Liver (tissue), 9 donors: Measurements from ENCODE around the gene LBP. TPM values are rescaled to one million over a fixed set of nuclear protein-coding genes. Genes with fewer than 3 reads are reported as not detected.

ENCODE experiments used
- DNase-seq: peaks from one replicate; pipeline ENCODE4 v3.0.0-alpha.2; 2017; ENCODE audit warnings: low spot score
- H3K27ac ChIP-seq, 2 donors: one replicate each; pipeline ENCODE4 v1.7.0; 2013; ENCODE audit warnings: inconsistent platforms in 2 of 2, low read length in 2 of 2, control low read depth in 1 of 2, low read depth in 1 of 2, mild to moderate bottlenecking in 1 of 2
- H3K27me3 ChIP-seq, 4 donors: one replicate each; pipeline versions ENCODE4 v1.6.1 to v1.7.0; 2013; ENCODE audit warnings: low read length in 3 of 4, inconsistent platforms in 1 of 4, mild to moderate bottlenecking in 1 of 4, moderate library complexity in 1 of 4; ENCODE audit not compliant: control insufficient read depth in 4 of 4, insufficient read depth in 4 of 4
- H3K36me3 ChIP-seq, 4 donors: one replicate each; pipeline versions ENCODE4 v1.6.1 to v1.7.0; 2013; ENCODE audit warnings: low read length in 3 of 4, mild to moderate bottlenecking in 3 of 4, low read depth in 1 of 4, moderate library complexity in 1 of 4; ENCODE audit not compliant: control insufficient read depth in 4 of 4, insufficient read depth in 3 of 4
- H3K4me1 ChIP-seq, 4 donors: one replicate each; pipeline versions ENCODE4 v1.6.1 to v1.7.0; 2013; ENCODE audit warnings: low read length in 3 of 4, mild to moderate bottlenecking in 3 of 4, moderate library complexity in 1 of 4; ENCODE audit not compliant: control insufficient read depth in 4 of 4, insufficient read depth in 4 of 4
- H3K4me3 ChIP-seq, 3 donors: one replicate each; pipeline versions ENCODE4 v1.6.1 to v1.7.0; 2013; ENCODE audit warnings: low read length in 3 of 3, control low read depth in 1 of 3, low read depth in 1 of 3, mild to moderate bottlenecking in 1 of 3
- H3K9ac ChIP-seq, 2 donors: one replicate each; pipeline ENCODE4 v1.7.0; 2013; ENCODE audit warnings: low read length in 2 of 2, mild to moderate bottlenecking in 2 of 2, moderate library complexity in 2 of 2, control low read depth in 1 of 2, low read depth in 1 of 2
- H3K9me3 ChIP-seq, 4 donors: one replicate each; pipeline versions ENCODE4 v1.6.1 to v1.7.0; 2013; ENCODE audit warnings: low read length in 3 of 4; ENCODE audit not compliant: control insufficient read depth in 4 of 4
- CTCF ChIP-seq: fragments of 150-350 bp; IDR thresholded peaks from 2 replicates; pipeline ENCODE4 v1.5.1; 2017; ENCODE audit warnings: improper control_type of control experiment, low read depth, low read length; ENCODE audit not compliant: missing input control
- EGR1 ChIP-seq, 2 donors: IDR thresholded peaks; 2 replicates each; pipeline ENCODE4 v1.6.1; 2016 to 2018; ENCODE audit warnings: antibody characterized with exemption in 2 of 2, low read depth in 2 of 2
- FOXA1 ChIP-seq: IDR thresholded peaks from 2 replicates; pipeline ENCODE4 v1.6.1; 2016; ENCODE audit warnings: antibody characterized with exemption
- FOXA2 ChIP-seq: IDR thresholded peaks from 2 replicates; pipeline ENCODE4 v1.6.1; 2016; ENCODE audit warnings: antibody characterized with exemption
- GABPA ChIP-seq, 2 donors: IDR thresholded peaks in 1 of 2; conservative IDR thresholded peaks in 1 of 2; 2 replicates each; pipeline ENCODE4 v1.6.1; 2016; ENCODE audit warnings: antibody characterized with exemption in 2 of 2, mild to moderate bottlenecking in 1 of 2, moderate library complexity in 1 of 2
- HNF4A ChIP-seq, 2 donors: conservative IDR thresholded peaks; 2 replicates each; pipeline ENCODE4 v1.6.1; 2016; ENCODE audit warnings: antibody characterized with exemption in 2 of 2, mild to moderate bottlenecking in 2 of 2
- HNF4G ChIP-seq: IDR thresholded peaks from 2 replicates; pipeline ENCODE4 v1.6.1; 2016; ENCODE audit warnings: antibody characterized with exemption
- JUND ChIP-seq, 2 donors: IDR thresholded peaks; 2 replicates each; pipeline ENCODE4 v1.6.1; 2016; ENCODE audit warnings: antibody characterized with exemption in 2 of 2
- MAX ChIP-seq: IDR thresholded peaks from 2 replicates; pipeline ENCODE4 v1.6.1; 2016; ENCODE audit warnings: antibody characterized with exemption
- NR2F2 ChIP-seq: IDR thresholded peaks from 2 replicates; pipeline ENCODE4 v1.6.1; 2016; ENCODE audit warnings: antibody characterized with exemption
- RAD21 ChIP-seq, 2 donors: IDR thresholded peaks; 2 replicates each; pipeline ENCODE4 v1.6.1; 2016; ENCODE audit warnings: antibody characterized with exemption in 2 of 2, mild to moderate bottlenecking in 2 of 2
- REST ChIP-seq: IDR thresholded peaks from 2 replicates; pipeline ENCODE4 v1.6.1; 2016; ENCODE audit warnings: antibody characterized with exemption, mild to moderate bottlenecking
- RXRA ChIP-seq, 2 donors: IDR thresholded peaks; 2 replicates each; pipeline ENCODE4 v1.6.1; 2017 to 2018; ENCODE audit warnings: antibody characterized with exemption in 2 of 2, mild to moderate bottlenecking in 1 of 2
- TAF1 ChIP-seq: conservative IDR thresholded peaks from 2 replicates; pipeline ENCODE4 v1.6.1; 2016; ENCODE audit warnings: antibody characterized with exemption, mild to moderate bottlenecking
- YY1 ChIP-seq: IDR thresholded peaks from 2 replicates; pipeline ENCODE4 v1.6.1; 2016; ENCODE audit warnings: antibody characterized with exemption, mild to moderate bottlenecking
- ZBTB33 ChIP-seq: IDR thresholded peaks from 2 replicates; pipeline ENCODE4 v1.6.1; 2016; ENCODE audit warnings: antibody characterized with exemption
- WGBS: extraction: QIAGEN DNeasy Blood & Tissue Kit; methylation state at CpG from one replicate; pipeline ENCODE4 v1.1.7; 2013; 5-methylcytosine and 5-hydroxymethylcytosine counted together
- polyA plus RNA-seq, 2 donors: library from polyadenylated mRNA; stranded (reverse) in 1 of 2; unstranded in 1 of 2; fragments of 200-250 nt in 1 of 2; fragments of >200 nt in 1 of 2; fragmentation: Nextera tagmentation in 1 of 2; extraction: Ambion mirVana in 1 of 2; gene quantifications; one replicate each; pipeline versions ENCODE4 v1.2.1 to v1.2.3, GENCODE V29; 2013 to 2015
- total RNA-seq, 2 donors: library from RNA; depleted of rRNA; stranded (reverse); fragments of >200 nt; gene quantifications; one replicate each; pipeline ENCODE4 v1.2.3, GENCODE V29; 2014
- donor health status: healthy.
- donor health status: healthy.
- donor health status: healthy.
- donor health status: healthy.
- donor health status: healthy.

The LBP gene
- total and polyA plus RNA-seq, 4 donors = 561 to 1,485 (median 1,083) TPM

- DNase-seq = no peak
- Histone ChIP-seq H3K4me3 (no peak overlapping the region), H3K27ac (no peak overlapping the region), H3K9ac (no peak overlapping the region), H3K27me3 (no peaks in the 10 kb centered on the region), H3K36me3 (no peaks in the 10 kb centered on the region), H3K9me3 (no peaks in the 10 kb centered on the region), H3K4me1 (peaks cover 3 to 13% (median 11%) of the 10 kb centered on the region in 4 donors)
- TF ChIP-seq HNF4G (no peak), FOXA1 (no peak), JUND (IDR thresholded peaks at IDR 0.05) (no peak), TAF1 (no peak), NR2F2 (no peak), RAD21 (IDR thresholded peaks at IDR 0.05) (no peak), MAX (no peak), GABPA (IDR thresholded peaks at IDR 0.05 in 1 of 2, conservative IDR thresholded peaks at IDR 0.05 in 1 of 2) (no peak), YY1 (no peak), EGR1 (IDR thresholded peaks at IDR 0.05; ENCODE audit: low read depth in 2 of 2) (no peak), REST (no peak), ZBTB33 (no peak), CTCF (no peak), FOXA2 (no peak)
These were observed 15.0 kb upstream of the LBP start for GRCh38 chr20:38331245-38331644.

- DNase-seq = no peak
- Histone ChIP-seq H3K9me3 (no peaks in the 10 kb centered on the region), H3K9ac (no peak overlapping the region), H3K27ac (no peak overlapping the region), H3K36me3 (no peaks in the 10 kb centered on the region), H3K27me3 (no peaks in the 10 kb centered on the region), H3K4me1 (peaks cover 3 to 13% (median 11%) of the 10 kb centered on the region in 4 donors), H3K4me3 (no peak overlapping the region)
- 82% methylated on average over 8 of the region's 8 CpGs for WGBS
- TF ChIP-seq MAX (no peak), YY1 (no peak), JUND (IDR thresholded peaks at IDR 0.05) (no peak), REST (no peak), RAD21 (IDR thresholded peaks at IDR 0.05) (no peak), EGR1 (IDR thresholded peaks at IDR 0.05; ENCODE audit: low read depth in 2 of 2) (no peak), RXRA (IDR thresholded peaks at IDR 0.05) (no peak), NR2F2 (no peak), HNF4A (conservative IDR thresholded peaks at IDR 0.05) (no peak), CTCF (no peak), FOXA2 (no peak), FOXA1 (no peak), HNF4G (no peak), GABPA (IDR thresholded peaks at IDR 0.05 in 1 of 2, conservative IDR thresholded peaks at IDR 0.05 in 1 of 2) (no peak), TAF1 (no peak)
These were observed 14.5 kb upstream of the LBP start for GRCh38 chr20:38331814-38332213.
